HG03457 (cell line): ENCODE results near the gene RUVBL1.

Source experiments
- ATAC-seq: cut with Tn5 transposase; IDR thresholded peaks from one replicate; pipeline ENCODE4 v1.9.1; 2021; ENCODE audit warnings: moderate number of reproducible peaks; ENCODE audit not compliant: unreplicated experiment

Gene RUVBL1

DNA sequence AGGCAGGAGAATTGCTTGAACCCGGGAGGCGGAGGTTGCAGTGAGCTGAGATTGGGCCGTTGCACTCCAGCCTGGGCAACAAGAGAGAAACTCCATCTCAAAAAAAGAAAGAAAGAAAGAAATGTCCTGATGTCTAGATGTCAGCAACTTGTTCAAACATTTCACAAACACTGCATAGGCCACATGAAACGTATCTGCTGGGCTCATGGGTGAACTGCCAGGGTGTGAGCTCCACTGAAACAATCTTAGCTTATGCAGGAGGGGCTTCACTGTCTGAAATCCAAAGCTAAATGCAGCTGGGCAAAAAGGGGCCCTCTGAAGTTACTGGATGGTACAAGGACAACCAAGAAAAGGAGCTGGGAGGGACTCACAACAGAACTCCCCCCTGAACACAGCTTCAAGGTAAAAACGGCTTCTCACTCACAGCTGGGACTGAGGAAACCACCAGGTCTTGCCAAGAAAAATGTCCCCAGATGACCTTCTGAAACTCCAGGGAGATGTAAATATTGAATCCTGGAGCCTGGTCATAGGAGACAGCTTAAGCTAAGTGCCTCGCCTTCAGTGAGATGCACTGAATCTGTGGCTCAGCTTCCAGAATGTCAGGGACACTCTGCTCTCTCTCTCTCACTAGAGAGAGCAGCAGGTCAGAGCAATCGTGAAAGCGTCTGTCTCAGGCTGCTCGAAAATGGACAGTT, 39.5 kb downstream of the RUVBL1 start:
- no peak for ATAC-seq

DNA sequence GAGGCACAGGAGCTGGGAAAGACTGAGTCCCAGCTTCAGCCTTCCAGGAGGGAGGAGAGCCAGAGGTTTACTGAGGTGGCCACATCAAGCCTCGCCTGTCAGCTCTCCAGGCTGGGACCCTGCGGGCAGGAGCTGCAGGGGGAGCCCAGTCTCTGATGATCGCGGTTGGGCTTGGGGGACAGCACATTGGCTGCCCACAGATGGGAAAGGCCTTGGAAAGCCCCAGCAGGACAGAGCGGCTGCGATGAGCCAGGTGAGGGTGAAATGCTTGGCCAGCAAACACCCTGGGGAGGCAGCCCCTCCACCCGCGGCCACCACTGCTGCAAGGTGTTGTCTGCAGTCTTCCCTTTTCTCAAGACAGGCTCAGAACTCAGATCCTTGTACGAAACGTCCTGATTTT, 40.2 kb downstream of the RUVBL1 start:
- no peak for ATAC-seq

DNA sequence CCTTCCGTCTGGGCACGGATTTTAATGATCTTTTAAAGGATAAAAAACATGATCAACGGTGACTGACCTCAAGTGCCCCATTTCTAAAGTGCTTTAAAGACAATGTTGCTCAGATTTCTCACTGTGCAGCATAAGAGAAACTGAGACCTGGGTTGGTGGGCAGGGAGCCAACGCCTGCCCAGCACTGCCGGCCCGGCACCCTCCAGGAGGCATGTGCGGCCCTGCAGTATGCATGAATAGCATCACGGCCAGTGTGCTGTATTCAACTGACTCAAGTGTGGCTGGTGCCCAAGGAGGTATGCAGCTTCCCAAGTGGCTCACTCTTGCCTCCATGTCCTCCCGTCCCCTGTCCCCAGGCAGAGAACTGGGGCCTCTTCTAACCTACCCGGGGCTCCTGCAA, 41.1 kb downstream of the RUVBL1 start:
- no peak for ATAC-seq

DNA sequence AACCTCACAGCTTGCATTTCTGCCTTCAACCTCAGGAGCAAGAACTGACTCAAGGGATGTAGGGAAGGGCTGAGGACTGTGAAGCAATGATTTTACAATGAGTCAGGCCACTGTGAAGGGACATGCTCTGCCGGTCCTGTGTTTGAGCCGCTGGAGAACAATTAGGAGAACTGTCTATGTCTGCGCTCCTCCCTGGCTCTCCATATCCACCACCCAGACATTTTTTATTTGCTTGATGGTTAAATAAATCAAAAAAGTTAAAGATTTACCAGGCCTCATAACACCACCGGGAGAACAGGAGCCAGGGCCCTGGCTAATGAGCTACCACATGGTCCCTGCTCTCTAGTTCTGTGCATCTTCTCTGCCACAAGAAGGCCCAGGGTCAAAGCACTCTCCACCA, 41.8 kb downstream of the RUVBL1 start:
- no peak for ATAC-seq

DNA sequence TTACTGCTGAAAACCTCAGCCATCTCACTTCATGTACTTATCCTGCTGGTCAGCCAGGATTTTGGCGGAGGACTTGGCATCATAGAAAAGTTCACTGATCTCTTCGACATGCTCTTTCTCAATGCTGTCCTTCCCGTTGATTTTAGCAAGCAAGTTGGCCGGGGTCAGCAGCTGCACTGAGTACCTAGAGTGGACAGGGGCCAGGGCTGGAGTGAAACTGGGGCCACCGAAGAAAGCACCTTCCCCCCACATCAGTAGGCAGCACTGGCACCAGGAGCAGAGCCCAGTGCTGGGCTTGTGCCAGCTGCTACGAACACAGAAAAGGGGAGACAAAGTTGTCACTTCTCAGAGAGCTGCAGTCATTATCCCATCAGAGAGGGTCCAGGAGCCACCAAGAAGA, 42.4 kb downstream of the RUVBL1 start:
- ATAC-seq: no peak

DNA sequence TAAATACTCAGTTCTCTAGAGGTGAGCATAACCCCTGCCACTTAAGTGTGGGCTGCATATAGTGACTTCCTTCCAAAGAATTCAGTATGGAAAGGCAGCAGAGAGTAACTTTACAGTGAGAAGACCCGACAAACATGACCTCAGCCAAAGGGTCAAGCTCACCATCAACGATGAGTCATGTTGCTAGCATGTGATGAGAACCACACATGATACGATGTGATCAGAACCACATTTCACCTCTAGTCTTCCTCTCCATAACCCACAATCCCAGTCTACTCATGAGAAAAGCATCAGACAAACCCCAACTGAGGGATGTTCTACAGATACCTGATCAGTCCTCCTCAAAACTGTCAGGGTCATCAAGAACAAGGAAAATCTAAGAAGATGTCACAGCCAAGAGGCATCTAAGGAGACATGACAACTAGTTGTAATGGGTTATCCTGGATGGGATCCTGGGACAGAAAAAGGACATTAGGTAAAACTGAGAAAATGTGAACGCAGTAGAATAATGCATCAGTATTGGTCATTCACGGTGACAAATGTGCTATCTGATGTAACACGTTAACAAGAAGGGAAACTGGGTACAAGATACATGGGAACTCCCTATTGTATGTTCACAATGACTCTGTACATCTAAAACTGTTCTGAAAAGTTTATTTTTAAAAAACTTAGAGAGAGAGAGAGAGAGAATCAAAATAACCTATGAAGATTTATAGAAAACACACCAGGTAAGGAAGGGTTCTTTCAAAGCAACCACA, 43.1 kb downstream of the RUVBL1 start:
- ATAC-seq: no peak

DNA sequence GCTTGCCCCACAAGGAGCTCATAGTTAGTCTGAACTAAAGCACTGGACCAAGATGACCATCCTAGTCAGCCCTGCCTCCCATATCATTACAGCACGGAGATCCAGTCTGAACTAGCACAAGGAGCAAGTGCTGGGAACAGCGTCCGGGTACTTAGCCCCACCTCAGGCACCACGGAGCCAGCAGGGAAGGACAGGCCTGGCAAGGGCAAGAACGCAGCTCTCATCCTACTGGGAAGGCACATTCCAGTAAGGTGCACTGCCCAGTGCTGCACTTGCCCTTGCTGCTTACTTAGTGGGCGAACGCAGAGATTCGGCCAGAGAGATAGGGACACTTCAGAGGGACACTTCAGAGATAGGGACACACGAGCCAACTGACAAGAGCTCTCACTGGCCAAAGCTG, 43.8 kb downstream of the RUVBL1 start:
- ATAC-seq: no peak

DNA sequence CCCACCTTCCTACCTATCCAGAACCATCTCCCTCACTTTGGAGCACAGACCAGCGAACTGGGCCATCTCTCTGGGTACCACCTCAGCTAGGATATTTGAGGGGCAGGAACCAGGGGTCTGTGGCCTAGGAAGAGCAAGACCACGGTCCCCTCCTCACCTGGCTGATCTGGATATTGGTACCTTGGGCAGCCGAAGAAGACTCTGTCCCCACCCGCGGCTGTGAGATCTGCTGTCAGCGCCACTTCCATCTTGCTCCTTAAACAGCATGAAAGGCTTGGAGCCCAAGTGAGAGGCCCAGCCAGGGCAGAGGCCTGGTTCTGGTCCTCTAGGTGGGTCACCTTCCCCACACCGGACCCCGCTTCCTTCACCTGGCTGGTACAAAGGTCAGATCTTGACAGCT, 44.7 kb downstream of the RUVBL1 start:
- ATAC-seq: no peak

DNA sequence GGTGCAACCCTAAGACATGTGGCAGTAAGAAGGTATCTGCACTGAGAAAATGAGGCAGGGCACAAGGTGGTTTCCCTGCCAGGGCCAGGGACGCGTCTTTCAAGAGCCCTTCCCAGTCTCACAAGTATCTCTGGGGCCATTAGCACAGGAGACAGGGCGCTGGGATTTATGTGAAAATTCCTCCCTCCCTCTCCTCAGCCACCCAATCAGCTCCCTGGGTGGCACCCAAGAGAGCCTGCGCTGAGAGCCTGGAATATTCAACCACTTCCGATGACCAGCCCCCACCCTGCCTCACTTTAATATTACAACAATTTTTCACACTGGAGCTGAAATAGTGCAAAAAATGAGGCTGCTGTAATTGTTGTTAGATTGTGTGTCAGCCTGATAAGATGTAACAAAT, 45.3 kb downstream of the RUVBL1 start:
- ATAC-seq: no peak

DNA sequence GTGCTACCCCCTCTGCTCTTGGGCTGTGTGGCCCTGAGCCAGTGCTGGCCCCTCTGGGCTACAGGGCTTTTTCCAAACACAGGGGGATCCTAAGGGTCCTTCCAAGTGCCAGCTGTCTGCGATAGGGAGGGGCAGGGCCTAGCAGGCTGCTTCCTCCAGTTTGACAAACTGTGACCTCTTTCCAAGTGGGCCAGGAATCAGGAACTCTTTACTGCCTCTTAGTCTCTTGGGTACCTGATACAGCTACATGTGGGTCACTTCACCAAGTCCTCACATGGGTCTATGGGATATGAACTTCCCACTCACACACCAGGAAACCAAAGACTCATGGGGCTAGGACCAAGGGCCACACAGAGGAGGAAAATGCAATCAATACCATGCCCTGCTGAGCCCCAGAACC, 45.9 kb downstream of the RUVBL1 start:
- no peak for ATAC-seq

DNA sequence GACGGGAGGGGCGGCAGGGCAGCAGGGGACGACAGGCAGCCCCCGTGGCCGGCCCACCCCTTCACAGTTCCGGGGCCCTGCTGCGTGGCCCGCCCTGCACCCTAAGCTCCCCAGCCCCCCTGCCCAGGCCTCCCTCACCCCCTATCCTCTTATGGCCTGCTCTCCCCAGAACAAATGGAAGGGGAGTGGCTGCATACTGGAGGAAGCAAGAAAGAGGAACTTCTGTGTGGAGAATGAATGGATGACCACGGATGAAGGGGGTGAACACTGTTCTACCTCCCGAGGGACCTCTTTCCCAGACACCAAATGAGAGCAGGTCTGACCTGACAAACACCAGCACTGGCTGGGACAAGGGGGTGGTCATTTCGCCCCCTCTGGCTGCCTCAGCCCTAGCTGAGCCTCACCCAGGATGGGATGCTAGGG, 46.4 kb downstream of the RUVBL1 start:
- no peak for ATAC-seq

DNA sequence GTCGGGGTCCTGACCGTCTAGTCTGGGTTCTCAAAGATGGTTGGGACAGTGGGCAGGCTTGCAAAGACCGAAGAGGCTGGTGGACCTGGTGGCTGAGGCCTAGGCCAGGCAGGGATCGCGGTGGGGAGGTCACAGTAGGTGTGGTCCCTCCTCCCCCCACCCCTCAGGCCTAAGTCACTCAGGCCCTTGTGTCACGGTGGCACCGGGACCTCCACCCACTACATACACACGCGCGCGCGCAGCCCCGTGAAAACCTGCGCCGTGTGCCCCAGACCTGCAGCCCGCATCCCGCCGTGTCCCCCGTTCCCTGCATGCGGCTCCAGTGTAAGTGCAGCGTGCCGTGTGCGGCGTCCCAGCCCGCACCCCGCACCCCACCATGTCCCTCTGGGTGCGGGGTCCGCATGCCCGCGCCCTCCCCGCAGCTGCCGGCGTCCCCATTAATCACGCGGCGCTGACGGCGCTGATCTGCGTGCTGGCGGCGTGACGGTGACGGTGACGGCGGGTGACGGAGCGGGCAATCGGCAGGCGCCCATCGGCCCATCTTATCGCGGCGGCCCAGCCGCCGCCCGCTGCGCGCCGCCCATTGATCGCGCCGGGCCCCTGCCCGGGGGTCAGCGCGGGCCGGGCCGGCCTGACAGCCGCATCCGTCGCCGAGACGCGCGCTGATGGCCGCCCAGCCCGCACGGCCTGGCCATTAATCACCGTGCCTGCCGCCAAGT, 47.0 kb downstream of the RUVBL1 start:
- ATAC-seq: no peak

DNA sequence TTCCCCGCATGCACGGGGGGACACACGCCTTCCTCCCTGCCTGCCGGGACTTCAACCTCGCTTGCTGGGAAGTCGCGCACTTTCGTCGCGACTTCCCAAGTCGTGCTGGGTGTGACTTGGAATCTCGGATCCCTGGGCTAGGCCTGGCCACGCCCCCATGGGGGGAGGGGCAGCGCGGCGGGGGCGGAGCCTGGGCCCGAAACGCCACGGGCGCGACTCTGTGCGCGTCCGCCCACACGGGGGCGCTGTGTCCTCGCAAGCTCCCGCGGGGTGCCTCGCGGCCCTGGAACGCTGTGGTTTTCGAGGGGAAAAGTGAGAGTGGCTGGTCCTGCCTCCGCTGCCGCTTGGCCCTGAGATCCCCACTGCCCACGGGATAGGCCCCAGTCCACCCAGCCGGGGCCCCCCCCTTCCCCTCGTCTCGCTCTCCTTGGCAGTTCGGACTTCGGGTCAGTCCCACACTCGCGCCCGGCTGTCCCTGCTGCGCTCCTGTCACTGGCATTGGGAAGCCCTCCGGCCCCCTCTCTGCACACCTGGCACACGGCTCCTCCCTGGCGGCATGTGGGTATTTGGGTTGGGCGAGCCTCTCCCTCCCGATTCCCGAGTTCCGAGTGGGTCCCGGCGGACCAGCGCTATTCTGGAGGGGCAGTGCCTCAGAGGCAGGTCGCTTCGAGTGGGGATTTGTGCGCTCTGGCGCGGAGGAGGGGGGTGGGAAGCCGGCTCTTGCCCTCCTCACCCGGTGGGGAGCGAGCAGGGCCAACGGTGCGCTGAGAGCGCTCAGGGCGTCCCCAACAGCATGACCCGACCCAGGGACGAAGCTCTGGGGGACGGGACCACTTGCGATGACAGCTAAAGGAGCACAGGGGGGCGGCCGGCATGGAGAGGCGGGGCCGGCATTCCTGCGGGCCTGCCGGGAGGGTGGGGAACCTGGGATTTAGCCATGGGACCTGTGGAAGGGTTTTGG, 47.8 kb downstream of the RUVBL1 start:
- ATAC-seq: no peak

DNA sequence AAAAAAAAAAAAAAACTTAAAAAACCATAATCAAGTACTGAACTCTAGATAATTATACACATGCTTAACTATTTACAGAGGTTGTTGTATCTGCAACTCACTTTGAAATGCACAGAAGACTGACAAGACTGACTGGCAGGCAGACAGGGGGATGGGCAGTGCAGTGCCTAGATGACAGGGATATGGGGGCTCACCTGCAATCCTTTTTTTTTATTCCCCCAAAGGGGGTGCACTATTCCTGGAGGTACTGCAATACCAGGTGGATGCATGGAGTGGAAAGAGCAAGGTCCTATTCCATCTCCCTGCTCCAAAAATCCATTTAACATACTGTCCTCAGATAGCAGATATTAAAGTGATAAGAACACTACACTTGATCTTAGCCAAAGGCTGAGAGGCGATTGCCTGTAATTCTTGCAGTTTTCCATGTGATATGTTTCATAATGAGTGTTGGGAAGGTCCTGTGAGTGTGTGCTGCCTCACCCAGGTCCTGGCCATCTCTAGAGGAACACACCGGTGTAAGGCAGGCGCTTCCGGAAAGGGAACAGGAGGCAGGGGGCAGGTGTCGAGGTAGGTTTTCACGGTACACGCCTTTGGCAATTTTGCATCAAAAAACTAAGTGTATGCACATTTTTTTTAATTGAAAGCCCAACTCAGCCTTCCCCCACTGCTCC, 48.6 kb downstream of the RUVBL1 start:
- no peak for ATAC-seq

DNA sequence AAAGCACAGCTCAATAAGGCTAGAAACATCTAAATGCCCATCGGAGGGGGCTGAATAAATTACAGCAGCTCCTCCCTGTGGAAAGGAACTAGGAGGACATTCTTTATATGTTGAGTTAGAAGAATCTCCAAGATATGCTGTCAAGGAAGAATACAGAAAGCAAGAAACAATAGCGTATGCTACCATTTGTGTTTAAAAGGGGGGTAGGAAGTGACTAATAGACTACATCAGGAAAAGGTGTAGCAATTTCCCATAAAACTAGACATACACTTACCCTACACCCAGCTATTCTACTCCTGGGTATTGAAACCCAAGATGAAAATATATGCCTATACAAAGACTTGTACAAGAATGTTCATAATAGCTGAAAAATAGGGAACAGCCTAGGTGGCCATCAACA, 49.8 kb downstream of the RUVBL1 start:
- no peak for ATAC-seq

DNA sequence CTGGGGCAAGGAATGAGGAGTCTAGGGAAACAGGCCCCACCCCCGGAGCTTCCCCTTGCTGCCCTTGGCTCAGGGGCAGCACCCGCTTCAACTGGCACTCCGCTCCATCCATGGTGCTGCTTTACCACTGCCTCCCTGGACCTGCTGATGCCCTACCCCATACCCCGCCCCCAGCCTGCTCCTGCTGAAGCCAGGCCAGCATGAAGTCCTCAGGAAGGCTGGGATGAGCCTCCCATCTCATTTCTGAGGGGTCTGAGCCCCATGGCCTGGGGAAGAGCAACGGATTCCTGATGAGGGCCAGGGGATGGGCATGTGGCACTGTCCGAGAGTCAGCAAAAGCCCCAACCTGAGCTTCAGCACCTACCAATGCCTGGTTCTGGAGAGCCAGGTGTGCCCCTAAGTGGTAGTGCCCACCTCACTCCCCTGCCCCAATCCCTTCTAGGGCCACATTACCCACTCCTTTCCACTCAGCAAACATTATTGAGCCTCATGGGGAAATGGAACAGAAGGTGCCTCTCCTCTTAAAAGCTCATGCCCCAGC, 50.4 kb downstream of the RUVBL1 start:
- no peak for ATAC-seq

DNA sequence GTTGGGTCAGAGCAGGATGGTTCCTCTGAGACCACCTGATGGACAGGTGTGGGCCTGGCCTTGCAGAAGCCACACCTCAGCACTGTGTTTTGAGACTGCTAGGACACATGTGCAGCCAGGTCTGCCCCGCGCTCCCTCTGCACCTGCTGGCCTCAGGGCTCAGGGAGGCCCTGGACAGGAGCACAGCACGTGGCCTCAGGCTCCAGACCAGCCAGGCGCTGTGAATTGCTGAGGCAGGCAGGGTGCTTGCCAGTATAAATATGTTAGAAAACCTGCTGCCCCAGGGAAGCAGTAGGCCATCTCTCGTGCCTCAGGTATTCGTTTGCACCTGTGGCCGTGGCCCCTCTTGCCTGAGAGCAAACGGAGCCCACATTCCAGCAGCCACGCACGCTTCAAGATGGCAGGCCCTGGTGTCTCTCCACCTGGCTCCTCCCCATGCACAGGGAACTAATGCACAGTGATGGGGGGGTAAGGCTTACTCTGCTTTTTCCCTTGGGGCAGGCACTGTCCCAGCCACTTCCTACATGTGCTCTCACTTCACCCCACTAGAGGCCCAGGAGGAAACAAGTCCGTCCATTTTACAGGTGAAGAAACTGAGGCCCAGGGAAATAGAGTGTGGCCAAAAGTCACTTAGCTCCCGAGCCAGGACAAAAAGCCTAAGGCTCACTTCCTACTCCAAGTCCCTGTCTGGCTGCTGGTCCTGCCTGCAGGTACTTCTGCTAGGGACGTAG, 51.0 kb downstream of the RUVBL1 start:
- no peak for ATAC-seq

DNA sequence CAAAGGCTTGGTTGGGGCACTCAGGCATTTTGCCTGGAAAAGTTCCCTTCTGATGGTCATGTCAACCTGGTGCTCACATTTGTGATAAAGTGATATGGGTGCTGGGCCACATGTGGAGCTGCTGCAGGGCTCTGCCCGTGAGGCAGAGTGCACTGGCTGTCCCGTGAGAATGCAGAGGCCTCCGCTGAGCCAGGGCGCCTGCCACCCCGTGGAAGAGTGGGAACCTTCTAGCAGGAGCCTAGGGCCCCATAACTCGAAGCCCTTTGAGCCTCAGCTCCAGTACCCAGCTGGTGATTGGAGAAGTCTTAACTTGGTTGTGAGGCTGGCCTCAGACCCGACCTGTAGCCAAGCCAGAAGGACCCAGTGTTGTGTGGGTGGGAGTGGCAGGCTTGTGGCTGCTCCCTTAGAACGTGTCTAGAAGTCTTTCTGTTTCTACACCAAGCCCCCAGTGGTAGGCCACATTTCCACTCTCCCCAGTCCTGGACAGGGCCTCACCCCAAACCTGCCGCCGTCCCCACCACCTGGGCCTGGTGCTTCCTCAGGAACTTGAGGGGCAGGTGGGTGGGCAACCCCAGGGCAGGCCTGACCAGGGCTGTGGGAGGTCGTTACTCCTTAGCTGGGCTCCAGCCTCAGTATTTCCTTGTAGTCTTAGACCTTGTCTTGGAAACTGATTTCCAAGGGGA, 51.7 kb downstream of the RUVBL1 start:
- ATAC-seq: no peak
